Measurements from ENCODE around the gene CIDEB. TPM values are rescaled to one million over a fixed set of nuclear protein-coding genes. Genes with fewer than 3 reads are reported as not detected.

Gene CIDEB
- total and polyA plus RNA-seq, 9 of the 15 experiments (the other 6 are each of a cell fraction or from before 2014, with no cell fraction given), result 0.03 to 0.35 (median 0.09) TPM; not detected in 3

DNA sequence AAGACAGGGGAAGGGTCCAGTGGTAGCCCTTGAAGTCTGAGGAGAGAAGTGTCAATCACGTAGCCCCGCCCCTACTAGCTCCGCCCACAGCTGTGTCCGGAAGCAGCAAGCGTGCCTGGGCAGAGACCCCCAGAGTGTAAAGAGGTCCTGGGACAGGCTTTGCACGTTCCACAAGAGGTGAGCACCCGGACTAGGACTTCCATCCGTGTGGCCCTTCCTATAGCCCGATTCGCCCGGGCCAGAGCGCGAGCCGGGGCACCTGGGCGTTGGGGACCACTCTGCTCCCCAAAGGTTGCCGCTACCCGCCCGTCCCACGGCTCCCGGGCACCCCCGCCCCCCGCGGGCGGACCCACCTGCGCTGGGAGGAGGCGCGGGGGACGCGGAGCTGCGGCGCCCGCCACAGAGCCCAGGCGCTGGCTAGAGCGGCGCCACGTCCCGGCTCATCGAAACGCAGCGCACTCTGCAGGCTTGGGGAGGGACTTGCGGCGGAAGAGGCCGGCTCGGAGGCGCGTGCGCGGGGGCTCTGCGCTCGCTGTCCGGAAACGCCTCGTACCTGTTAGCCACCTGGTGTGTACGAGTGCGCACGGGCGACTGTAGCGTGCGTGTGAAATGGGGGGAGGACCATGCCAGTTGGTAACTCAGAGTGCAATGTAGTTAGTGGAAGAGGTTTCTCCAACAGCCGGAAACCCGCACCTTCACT is 36.5 kb downstream of the CIDEB start, which contains the start of gene RABGGTA (continued):
- TF ChIP-seq ZNF512 (tag; IDR thresholded peaks at IDR 0.05) (no peak), KDM4B (IDR thresholded peaks at IDR 0.05; ENCODE audit: borderline replicate concordance in 2 of 2, low read depth in 1 of 2) (no peak), MED1 (CRISPR knock-in tag; IDR thresholded peaks at IDR 0.05; ENCODE audit: borderline replicate concordance) (no peak), ZC3H11A (IDR thresholded peaks at IDR 0.05; ENCODE audit: low read depth, low read length) (no peak), CBFA2T3 (IDR thresholded peaks at IDR 0.05) (peak; percentile 28; the same call in 1 of the 2 replicates), CREM (IDR thresholded peaks at IDR 0.05; ENCODE audit: low read depth) (peak; percentile 82), FOXO4 (CRISPR knock-in tag; IDR thresholded peaks at IDR 0.05) (no peak), PTBP1 (IDR thresholded peaks at IDR 0.05; ENCODE audit: low read depth, low read length) (no peak), DIDO1 (tag; IDR thresholded peaks at IDR 0.05; ENCODE audit: low read depth) (no peak), RFX1 (IDR thresholded peaks at IDR 0.05) (no peak), CREB1 (IDR thresholded peaks at IDR 0.05) (peak; percentile 64), CREB1 (CRISPR knock-in tag; IDR thresholded peaks at IDR 0.05) (peak; percentile 28; the same call in 1 of the 2 replicates), GABPA (tag; conservative IDR thresholded peaks at IDR 0.05; ENCODE audit: low read depth) (peak; percentile 82), HEY1 (CRISPR knock-in tag; IDR thresholded peaks at IDR 0.05; ENCODE audit: borderline replicate concordance) (no peak)
- TF ChIP-seq, protein P1, sequence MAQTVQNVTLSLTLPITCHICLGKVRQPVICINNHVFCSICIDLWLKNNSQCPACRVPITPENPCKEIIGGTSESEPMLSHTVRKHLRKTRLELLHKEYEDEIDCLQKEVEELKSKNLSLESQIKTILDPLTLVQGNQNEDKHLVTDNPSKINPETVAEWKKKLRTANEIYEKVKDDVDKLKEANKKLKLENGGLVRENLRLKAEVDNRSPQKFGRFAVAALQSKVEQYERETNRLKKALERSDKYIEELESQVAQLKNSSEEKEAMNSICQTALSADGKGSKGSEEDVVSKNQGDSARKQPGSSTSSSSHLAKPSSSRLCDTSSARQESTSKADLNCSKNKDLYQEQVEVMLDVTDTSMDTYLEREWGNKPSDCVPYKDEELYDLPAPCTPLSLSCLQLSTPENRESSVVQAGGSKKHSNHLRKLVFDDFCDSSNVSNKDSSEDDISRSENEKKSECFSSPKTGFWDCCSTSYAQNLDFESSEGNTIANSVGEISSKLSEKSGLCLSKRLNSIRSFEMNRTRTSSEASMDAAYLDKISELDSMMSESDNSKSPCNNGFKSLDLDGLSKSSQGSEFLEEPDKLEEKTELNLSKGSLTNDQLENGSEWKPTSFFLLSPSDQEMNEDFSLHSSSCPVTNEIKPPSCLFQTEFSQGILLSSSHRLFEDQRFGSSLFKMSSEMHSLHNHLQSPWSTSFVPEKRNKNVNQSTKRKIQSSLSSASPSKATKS (CRISPR knock-in tag; IDR thresholded peaks at IDR 0.05), result no peak
- TF ChIP-seq, protein P2, sequence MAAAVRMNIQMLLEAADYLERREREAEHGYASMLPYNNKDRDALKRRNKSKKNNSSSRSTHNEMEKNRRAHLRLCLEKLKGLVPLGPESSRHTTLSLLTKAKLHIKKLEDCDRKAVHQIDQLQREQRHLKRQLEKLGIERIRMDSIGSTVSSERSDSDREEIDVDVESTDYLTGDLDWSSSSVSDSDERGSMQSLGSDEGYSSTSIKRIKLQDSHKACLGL (CRISPR knock-in tag; IDR thresholded peaks at IDR 0.05; ENCODE audit: borderline replicate concordance, poor library complexity, severe bottlenecking), result no peak
- TF ChIP-seq, protein P3, sequence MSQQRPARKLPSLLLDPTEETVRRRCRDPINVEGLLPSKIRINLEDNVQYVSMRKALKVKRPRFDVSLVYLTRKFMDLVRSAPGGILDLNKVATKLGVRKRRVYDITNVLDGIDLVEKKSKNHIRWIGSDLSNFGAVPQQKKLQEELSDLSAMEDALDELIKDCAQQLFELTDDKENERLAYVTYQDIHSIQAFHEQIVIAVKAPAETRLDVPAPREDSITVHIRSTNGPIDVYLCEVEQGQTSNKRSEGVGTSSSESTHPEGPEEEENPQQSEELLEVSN (IDR thresholded peaks at IDR 0.05; ENCODE audit: borderline replicate concordance in 1 of 2, extremely low read depth in 1 of 2, insufficient read depth in 1 of 2, insufficient read length in 1 of 2, low read depth in 1 of 2, low read length in 1 of 2, poor library complexity in 1 of 2, severe bottlenecking in 1 of 2), result peak; percentile 79 to 91
- TF ChIP-seq, protein P4, sequence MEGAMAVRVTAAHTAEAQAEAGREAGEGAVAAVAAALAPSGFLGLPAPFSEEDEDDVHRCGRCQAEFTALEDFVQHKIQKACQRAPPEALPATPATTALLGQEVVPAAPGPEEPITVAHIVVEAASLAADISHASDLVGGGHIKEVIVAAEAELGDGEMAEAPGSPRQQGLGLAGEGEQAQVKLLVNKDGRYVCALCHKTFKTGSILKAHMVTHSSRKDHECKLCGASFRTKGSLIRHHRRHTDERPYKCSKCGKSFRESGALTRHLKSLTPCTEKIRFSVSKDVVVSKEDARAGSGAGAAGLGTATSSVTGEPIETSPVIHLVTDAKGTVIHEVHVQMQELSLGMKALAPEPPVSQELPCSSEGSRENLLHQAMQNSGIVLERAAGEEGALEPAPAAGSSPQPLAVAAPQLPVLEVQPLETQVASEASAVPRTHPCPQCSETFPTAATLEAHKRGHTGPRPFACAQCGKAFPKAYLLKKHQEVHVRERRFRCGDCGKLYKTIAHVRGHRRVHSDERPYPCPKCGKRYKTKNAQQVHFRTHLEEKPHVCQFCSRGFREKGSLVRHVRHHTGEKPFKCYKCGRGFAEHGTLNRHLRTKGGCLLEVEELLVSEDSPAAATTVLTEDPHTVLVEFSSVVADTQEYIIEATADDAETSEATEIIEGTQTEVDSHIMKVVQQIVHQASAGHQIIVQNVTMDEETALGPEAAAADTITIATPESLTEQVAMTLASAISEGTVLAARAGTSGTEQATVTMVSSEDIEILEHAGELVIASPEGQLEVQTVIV (CRISPR knock-in tag; IDR thresholded peaks at IDR 0.05; ENCODE audit: borderline replicate concordance), result no peak

Data from K562 (cell line).